Left renal cortex interstitium (tissue), 4 donors: ENCODE data around the gene PLCB1. TPM values are rescaled to one million over a fixed set of nuclear protein-coding genes. Genes with fewer than 3 reads are reported as not detected.

Experiments
- DNase-seq, 4 donors: peaks; one replicate each; pipeline ENCODE4 v3.0.0-alpha.2; 2013; ENCODE audit warnings: low read depth in 4 of 4, low spot score in 2 of 4, missing footprints in 1 of 4
- polyA plus RNA-seq, 4 donors: library from polyadenylated mRNA; unstranded; fragments of 120-200 nt; gene quantifications; one replicate each; pipeline ENCODE4 v1.2.1, GENCODE V29; 2013; ENCODE audit not compliant: insufficient read length in 4 of 4

The PLCB1 gene
- polyA plus RNA-seq, 4 donors = 35.5 to 66.8 (median 41.4) TPM

- DNase-seq = no peak
Observed at GRCh38 chr20:8128291-8129060, 3.6 kb upstream of the PLCB1 start.

DNA sequence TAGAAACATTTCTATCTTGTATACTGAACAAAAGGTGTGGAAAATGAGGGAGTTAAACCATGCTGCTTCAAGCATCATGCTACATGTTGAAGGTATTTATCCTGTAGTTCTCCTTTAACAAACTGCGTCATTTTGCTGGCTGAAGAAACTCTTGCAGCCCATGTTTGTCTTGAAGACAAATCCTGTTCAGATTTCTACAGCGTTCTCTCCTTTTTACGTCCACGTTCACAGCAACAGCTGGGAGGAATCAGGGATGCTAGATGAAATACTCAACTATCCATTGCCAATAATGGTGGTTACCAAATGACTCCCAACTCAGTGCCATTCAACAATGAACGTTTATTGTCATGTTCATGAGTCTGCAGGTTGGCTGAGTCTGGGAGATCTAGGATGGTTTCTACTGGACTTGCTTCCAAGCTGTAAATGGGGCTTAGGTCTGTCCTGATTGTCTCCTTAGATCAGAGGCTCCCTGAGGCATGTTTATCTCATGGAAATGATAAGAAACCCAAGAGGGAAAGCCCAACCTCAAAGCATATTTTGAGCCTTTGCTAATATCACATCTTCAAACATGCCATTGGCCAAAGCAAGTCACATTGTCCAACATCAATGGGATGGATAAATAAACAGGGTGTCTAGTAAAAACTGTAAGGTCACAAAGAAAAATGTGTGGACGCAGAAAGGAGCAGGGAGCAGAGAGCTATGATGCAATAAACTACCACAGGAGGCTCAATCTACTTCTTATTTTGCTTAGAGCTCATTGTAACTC, 2.7 kb upstream of the PLCB1 start:
- DNase-seq = no peak

GRCh38 chr20:8130840-8131526, 1.1 kb upstream of the PLCB1 start:
- DNase-seq = no peak

- DNase-seq = no peak
Observed at GRCh38 chr20:8132484-8133309, 631 bp downstream of the PLCB1 start.

DNA sequence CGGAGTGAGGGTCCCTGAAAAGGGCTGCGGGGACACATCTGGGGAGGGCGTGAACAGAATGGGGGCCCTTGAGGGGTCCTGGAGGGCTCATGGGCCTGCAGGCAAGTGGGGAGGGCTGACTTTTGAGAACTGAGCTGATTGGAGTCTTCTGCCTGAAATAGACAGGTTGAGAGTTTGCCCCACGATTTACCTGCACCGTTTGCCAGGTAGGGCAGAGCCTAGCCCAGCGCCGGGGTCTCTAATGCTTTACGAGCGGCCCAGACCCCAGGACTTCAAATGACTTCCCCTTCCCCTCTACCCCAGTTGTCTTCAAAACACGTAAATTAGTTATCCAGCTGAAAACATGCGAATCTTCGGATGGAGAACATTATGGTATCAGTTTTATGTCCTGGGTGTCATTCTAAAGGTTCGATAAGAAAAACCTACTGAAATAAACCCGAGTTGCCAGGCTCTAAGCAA, 1.3 kb downstream of the PLCB1 start:
- DNase-seq = no peak

DNA sequence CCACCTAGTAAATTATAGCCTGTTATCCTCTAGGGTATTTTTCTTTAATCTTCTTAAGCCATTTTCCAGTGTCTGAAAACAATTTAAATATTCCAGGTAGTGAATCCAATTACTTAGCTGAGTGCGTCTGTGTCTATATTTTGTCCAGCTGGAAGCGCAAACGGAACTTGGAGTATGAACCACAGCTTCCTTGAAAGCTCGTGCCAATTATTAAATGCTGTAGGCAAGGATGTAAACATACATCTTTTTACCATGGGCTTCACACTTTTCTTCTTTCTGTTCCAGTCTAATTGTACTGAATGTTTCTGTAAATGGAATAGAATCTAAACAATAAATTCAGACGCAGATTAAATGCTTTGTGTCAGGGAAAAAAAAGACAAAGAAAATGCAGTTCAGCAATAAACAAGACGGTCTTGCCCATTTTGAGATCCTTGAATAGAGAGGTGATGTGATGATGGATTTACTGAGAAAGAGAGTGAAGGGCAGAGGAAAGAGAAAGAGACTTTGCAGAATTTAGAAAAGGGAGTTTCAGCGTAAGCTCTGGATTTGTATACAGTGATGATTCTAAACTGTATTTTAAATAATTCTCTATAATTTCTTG, 1.9 kb downstream of the PLCB1 start:
- DNase-seq = no peak

GRCh38 chr20:8139899-8140298, 7.8 kb downstream of the PLCB1 start:
- DNase-seq = no peak

DNA sequence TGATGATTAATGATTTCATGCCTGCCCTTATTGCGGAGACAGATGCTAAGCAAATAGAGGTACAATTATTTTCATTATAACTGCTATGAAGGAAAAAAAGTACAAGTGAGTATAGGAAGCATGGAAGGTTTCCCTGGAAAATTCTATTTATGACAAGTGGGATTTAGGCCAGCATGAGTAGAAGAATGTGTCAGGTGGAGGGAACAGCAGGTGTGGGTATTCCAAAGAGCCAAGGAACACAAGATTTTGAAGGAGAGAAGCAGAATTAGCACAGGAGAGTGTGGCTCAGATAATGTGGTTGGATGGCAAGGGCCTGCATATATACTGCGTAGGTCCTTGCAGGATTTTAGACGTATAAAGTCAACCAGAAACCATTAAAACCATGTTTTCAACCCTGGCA, 11.4 kb downstream of the PLCB1 start:
- no peak for DNase-seq

GRCh38 chr20:8144282-8145245, 12.5 kb downstream of the PLCB1 start:
- DNase-seq = no peak

DNA sequence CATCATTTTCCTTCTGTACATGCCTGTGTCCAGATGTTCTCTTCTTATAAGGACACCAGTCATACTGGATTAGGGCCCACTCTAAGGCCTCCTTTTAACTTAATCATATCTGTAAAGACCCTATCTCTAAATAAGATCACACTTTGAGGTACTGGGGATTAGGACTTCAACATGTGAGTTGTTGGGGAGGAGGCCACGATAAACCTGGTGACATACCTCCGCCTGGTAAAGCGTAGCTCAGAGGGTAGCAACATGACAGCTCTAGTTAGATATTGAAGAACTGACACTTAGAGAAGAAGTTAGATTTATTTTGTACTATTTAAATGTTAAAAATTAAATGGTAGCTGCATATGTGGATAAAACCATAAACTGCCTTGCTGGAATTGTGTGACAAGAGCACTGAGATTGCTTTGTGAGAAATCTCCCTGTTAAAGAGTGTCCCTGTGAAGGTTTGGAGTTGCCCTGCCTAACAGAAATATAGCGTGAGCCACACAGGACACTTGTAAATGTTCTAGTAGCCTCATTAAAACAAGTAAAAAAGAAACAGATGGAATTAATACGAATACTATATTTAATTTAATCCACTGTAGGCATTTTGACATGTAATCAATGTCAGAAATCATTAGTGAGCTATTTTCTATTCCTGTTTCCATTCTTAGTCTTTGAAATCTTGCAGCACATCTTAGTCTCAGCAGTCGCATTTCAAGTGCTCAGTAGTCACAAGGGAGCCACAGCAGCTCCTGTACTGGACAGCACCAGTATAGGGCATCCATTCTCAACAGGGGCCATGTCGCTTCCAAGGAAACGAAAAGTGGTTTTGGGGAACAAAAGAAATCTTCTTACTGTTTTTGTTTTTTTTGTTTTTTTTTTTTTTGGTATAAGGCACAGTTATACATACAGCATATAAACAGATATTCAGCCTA, 13.4 kb downstream of the PLCB1 start:
- DNase-seq = no peak

DNA sequence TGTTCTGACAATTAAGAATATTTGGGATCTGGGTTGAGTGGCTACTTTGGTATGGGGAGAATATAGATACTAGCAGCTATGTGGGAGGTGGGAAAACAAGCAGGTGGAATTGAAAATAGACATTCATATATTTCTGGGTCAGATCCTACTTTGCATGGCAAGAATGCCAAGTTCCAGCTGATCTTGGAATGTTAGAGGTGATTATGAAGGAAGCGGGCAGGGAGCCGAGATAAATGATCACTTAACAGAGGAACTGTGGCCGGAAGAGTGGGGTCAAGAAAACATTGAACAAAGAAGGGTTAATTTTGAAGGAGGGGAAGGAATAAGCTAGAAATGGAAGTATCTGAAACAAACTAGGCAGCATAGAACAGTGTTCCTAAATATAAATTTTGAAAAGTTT, 15.4 kb downstream of the PLCB1 start:
- no peak for DNase-seq

- no peak for DNase-seq
Observed at GRCh38 chr20:8148501-8148900, 16.4 kb downstream of the PLCB1 start.

DNA sequence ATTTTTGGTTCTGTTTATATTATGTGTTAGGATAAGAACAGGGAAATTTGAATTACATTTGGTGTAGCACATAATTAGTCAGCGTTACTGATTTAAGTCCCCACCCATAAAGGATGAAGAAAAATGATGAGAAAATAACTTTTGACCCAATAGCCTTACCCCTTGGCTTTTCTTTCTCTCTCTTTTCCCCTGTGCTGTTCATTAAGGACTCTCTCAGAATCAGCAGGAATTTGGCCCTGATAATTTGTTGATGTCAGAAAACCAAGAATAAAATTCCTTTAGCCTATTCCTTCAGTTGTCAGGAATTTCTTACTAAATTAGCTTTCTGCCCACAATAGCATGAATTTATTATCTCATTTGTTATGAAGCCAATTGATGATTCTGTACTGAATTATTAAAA, 18.5 kb downstream of the PLCB1 start:
- DNase-seq = no peak

GRCh38 chr20:8151372-8151771, 19.3 kb downstream of the PLCB1 start:
- no peak for DNase-seq

DNA sequence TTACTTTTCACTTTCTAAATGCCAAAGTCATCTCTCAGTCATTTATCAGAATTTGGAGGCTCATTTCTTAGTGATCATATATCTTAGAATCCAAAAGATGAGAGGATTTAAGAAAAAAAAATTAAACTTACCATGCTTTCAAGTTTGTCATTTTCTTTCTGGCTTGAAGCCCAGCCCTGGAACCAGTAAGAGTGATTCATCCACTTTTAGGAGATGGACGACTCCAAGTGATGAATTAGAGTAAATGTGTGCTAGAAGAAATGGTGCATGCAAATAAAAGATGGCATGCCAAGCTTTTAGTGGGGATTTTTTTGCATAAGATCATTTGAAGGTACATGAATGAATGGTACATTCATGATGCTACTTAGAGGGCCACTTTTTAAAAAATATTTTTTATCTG, 20.1 kb downstream of the PLCB1 start:
- no peak for DNase-seq

DNA sequence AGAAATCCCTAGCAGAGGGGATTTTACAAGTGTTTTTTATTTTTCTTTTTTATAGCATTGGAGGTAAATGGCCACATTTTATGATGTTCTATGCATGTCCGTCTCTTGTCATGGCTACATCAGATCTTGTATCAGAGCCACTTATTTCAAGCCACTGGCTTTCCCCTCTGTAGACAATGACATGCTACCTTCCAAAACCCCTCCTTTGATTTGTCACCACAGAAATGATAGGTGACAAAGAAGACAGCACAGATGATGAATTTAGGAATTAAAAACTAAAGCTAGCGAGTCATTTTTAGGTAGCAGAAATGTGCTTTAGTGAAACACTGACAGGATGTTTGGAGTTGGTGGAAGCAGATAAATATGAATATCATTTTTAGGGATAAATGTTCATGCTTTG, 20.8 kb downstream of the PLCB1 start:
- DNase-seq = no peak

- no peak for DNase-seq
Observed at GRCh38 chr20:8153281-8153908, 21.3 kb downstream of the PLCB1 start.

- no peak for DNase-seq
Observed at GRCh38 chr20:8154638-8155037, 22.6 kb downstream of the PLCB1 start.
